Measurements from ENCODE around the gene VBP1.
A peak's percentile ranks its signal among the peaks of the same experiment; 100 is the strongest.

The VBP1 gene

GRCh38 chrX:155215443-155216178 is 649 bp upstream of the VBP1 start:
- Histone ChIP-seq H3K36me3 (ENCODE audit: insufficient read depth, low read length) (no peaks in the 10 kb centered on the region), H3K27me3 (ENCODE audit: insufficient read depth, low read length, poor library complexity, severe bottlenecking) (no peaks in the 10 kb centered on the region), H3K9ac (ENCODE audit: low read depth, low read length, poor library complexity, severe bottlenecking) (peak overlapping the region; percentile 96), H3F3A (ENCODE audit: low read depth) (no peaks in the 10 kb centered on the region), H3K4me2 (ENCODE audit: low read depth, low read length, poor library complexity, severe bottlenecking) (peak overlapping the region; percentile 95), H3K4me3 (ENCODE audit: low read length, poor library complexity, severe bottlenecking) (peak overlapping the region; percentile 98), H3K4me1 (ENCODE audit: insufficient read depth, low read length, poor library complexity, severe bottlenecking) (peaks cover 25% of the 10 kb centered on the region), H4K20me1 (ENCODE audit: insufficient read depth, low read length, poor library complexity, severe bottlenecking) (peaks cover 37% of the 10 kb centered on the region), H3K79me2 (ENCODE audit: insufficient read depth, low read length) (peaks cover 39% of the 10 kb centered on the region), H3K9me2 (replicated peaks; ENCODE audit: low read depth, low read length) (no peaks in the 10 kb centered on the region), H2AFZ (ENCODE audit: low read length) (peak overlapping the region; percentile 94), H3K9me3 (ENCODE audit: insufficient read depth, low read depth, low read length) (no peaks in the 10 kb centered on the region)
- TF ChIP-seq EZH2phosphoT487 (IDR thresholded peaks at IDR 0.05; ENCODE audit: borderline replicate concordance) (no peak), CTCF (conservative IDR thresholded peaks at IDR 0.05; ENCODE audit: low read length) (no peak)

- Histone ChIP-seq H3K9me3 (ENCODE audit: insufficient read depth, low read depth, low read length) (no peaks in the 10 kb centered on the region), H3K27me3 (ENCODE audit: insufficient read depth, low read length, poor library complexity, severe bottlenecking) (no peaks in the 10 kb centered on the region), H3K79me2 (ENCODE audit: insufficient read depth, low read length) (peaks cover 53% of the 10 kb centered on the region), H2AFZ (ENCODE audit: low read length) (peak overlapping the region; percentile 99; the same call in 1 of the 2 replicates), H3K9me2 (replicated peaks; ENCODE audit: low read depth, low read length) (no peaks in the 10 kb centered on the region), H4K20me1 (ENCODE audit: insufficient read depth, low read length, poor library complexity, severe bottlenecking) (peaks cover 37% of the 10 kb centered on the region), H3K9ac (ENCODE audit: low read depth, low read length, poor library complexity, severe bottlenecking) (peak overlapping the region; percentile 96), H3K4me3 (ENCODE audit: low read length, poor library complexity, severe bottlenecking) (peak overlapping the region; percentile 98), H3K4me1 (ENCODE audit: insufficient read depth, low read length, poor library complexity, severe bottlenecking) (peaks cover 30% of the 10 kb centered on the region), H3K4me2 (ENCODE audit: low read depth, low read length, poor library complexity, severe bottlenecking) (peak overlapping the region; percentile 97), H3K36me3 (ENCODE audit: insufficient read depth, low read length) (no peaks in the 10 kb centered on the region), H3F3A (ENCODE audit: low read depth) (no peaks in the 10 kb centered on the region)
- TF ChIP-seq CTCF (conservative IDR thresholded peaks at IDR 0.05; ENCODE audit: low read length) (no peak), EZH2phosphoT487 (IDR thresholded peaks at IDR 0.05; ENCODE audit: borderline replicate concordance) (no peak)
Measured at GRCh38 chrX:155216940-155217440, 730 bp downstream of the VBP1 start.

- H4K20me1 ChIP-seq (ENCODE audit: insufficient read depth, low read length, poor library complexity, severe bottlenecking), result peaks cover 37% of the 10 kb centered on the region
- H3K9me2 ChIP-seq (replicated peaks; ENCODE audit: low read depth, low read length), result no peaks in the 10 kb centered on the region
- H3K9me3 ChIP-seq (ENCODE audit: insufficient read depth, low read depth, low read length), result no peaks in the 10 kb centered on the region
- H3K4me1 ChIP-seq (ENCODE audit: insufficient read depth, low read length, poor library complexity, severe bottlenecking), result peaks cover 30% of the 10 kb centered on the region
- H3K36me3 ChIP-seq (ENCODE audit: insufficient read depth, low read length), result no peaks in the 10 kb centered on the region
- H3K4me2 ChIP-seq (ENCODE audit: low read depth, low read length, poor library complexity, severe bottlenecking), result peak overlapping the region; percentile 97
- no peak overlapping the region for H2AFZ ChIP-seq (ENCODE audit: low read length)
- no peaks in the 10 kb centered on the region for H3F3A ChIP-seq (ENCODE audit: low read depth)
- TF ChIP-seq EZH2phosphoT487 (IDR thresholded peaks at IDR 0.05; ENCODE audit: borderline replicate concordance) (no peak), CTCF (conservative IDR thresholded peaks at IDR 0.05; ENCODE audit: low read length) (no peak)
- no peaks in the 10 kb centered on the region for H3K27me3 ChIP-seq (ENCODE audit: insufficient read depth, low read length, poor library complexity, severe bottlenecking)
- peak overlapping the region; percentile 98 for H3K4me3 ChIP-seq (ENCODE audit: low read length, poor library complexity, severe bottlenecking)
- H3K9ac ChIP-seq (ENCODE audit: low read depth, low read length, poor library complexity, severe bottlenecking), result peak overlapping the region; percentile 96
- H3K79me2 ChIP-seq (ENCODE audit: insufficient read depth, low read length), result peaks cover 62% of the 10 kb centered on the region
Measured at GRCh38 chrX:155218777-155219176, 2.5 kb downstream of the VBP1 start.
